Stomach (tissue), 9 donors: ENCODE measurements around the gene NRCAM. TPM values are rescaled to one million over a fixed set of nuclear protein-coding genes. Genes with fewer than 3 reads are reported as not detected.
A peak's percentile ranks its signal among the peaks of the same experiment; 100 is the strongest.
"Not testable (repeated sequence)": the region's sequence is repeated elsewhere in the genome, so short reads cannot be mapped to it uniquely, and the experiment has no call there.

Experiments used
- DNase-seq, 2 donors: peaks; one replicate each; pipeline versions ENCODE4 v3.0.0 to v3.0.0-alpha.2; 2013 to 2019
- H3K27ac ChIP-seq, 5 donors: fragments of 200-600 bp in 4 of 5; sonication (generic) in 4 of 5; one replicate each; pipeline ENCODE4 v1.5.1; 2013 to 2019; ENCODE audit warnings: mild to moderate bottlenecking in 1 of 5, moderate library complexity in 1 of 5
- H3K27me3 ChIP-seq, 3 donors: fragments of 200-600 bp; sonication (generic); one replicate each; pipeline ENCODE4 v1.5.1; 2017 to 2019; ENCODE audit warnings: mixed run types in 1 of 3
- H3K36me3 ChIP-seq, 4 donors: fragments of 200-600 bp; sonication (generic); 1 replicate in 3 of 4; 2 replicates in 1 of 4; pipeline ENCODE4 v1.5.1; 2016 to 2019
- H3K4me1 ChIP-seq, 4 donors: fragments of 200-600 bp; sonication (generic); one replicate each; pipeline ENCODE4 v1.5.1; 2016 to 2019
- H3K4me3 ChIP-seq, 4 donors: fragments of 200-600 bp; sonication (generic) in 3 of 4; one replicate each; pipeline ENCODE4 v1.5.1; 2016 to 2019; ENCODE audit warnings: mild to moderate bottlenecking in 1 of 4
- H3K9me3 ChIP-seq, 4 donors: fragments of 200-600 bp; sonication (generic); one replicate each; pipeline ENCODE4 v1.5.1; 2016 to 2019
- EP300 ChIP-seq: sonication (generic); formaldehyde crosslinking; IDR thresholded peaks from one replicate; pipeline ENCODE4 v1.6.1; 2017; ENCODE audit warnings: antibody characterized with exemption
- POLR2A ChIP-seq, 4 donors: fragments of 450-650 bp; IDR thresholded peaks; one replicate each; pipeline ENCODE4 v1.6.1; 2016; ENCODE audit warnings: antibody characterized with exemption in 4 of 4, control low read depth in 2 of 4, mild to moderate bottlenecking in 1 of 4, moderate library complexity in 1 of 4
- POLR2AphosphoS5 ChIP-seq, 3 donors: sonication (generic); formaldehyde crosslinking; IDR thresholded peaks; one replicate each; pipeline ENCODE4 v1.6.1; 2016; ENCODE audit warnings: antibody characterized with exemption in 3 of 3
- WGBS, 5 donors: extraction: QIAGEN DNeasy Blood & Tissue Kit in 3 of 5; methylation state at CpG; one replicate each; pipeline versions ENCODE4 v1.1.5 to v1.1.7; 2013 to 2018; 5-methylcytosine and 5-hydroxymethylcytosine counted together
- intact Hi-C: fragments of 100-400 bp; cut with DNase I; formaldehyde crosslinking; loops from one replicate; pipeline ENCODE4 v1.15.1; 2023; ENCODE audit warnings: low total_unique reads
- polyA plus RNA-seq, 3 donors: library from polyadenylated mRNA; stranded (reverse); fragments of 200-250 nt; gene quantifications; one replicate each; pipeline ENCODE4 v1.2.3, GENCODE V29; 2013
- total RNA-seq, 5 donors: library from RNA; depleted of rRNA; stranded (reverse); fragments of >200 nt; gene quantifications; one replicate each; pipeline versions ENCODE4 v1.1.0 to v1.2.3, GENCODE V29; 2014 to 2016
- TF ChIP-seq, protein P1 (sequence below), 7 experiments: fragments of 450-650 bp in 4 of 7; fragments of 200-600 bp in 3 of 7; sonication (generic) in 3 of 7; IDR thresholded peaks; one replicate each; pipeline ENCODE4 v1.5.1; 2016 to 2019; ENCODE audit warnings: antibody characterized with exemption in 7 of 7, control low read depth in 2 of 7, mild to moderate bottlenecking in 1 of 7
- donor health status: healthy with polysubstance abuse.
- donor health status: Bipolar disorder and iron deficiency.
- donor health status: healthy.

The NRCAM gene
- total and polyA plus RNA-seq, 8 donors, result 1.2 to 9.4 (median 2.3) TPM

- H3K27me3 ChIP-seq, result no peaks in the 10 kb centered on the region
- no peaks in the 10 kb centered on the region for H3K9me3 ChIP-seq
- no peaks in the 10 kb centered on the region for H3K36me3 ChIP-seq
- no peak for TF ChIP-seq POLR2A (IDR thresholded peaks at IDR 0.05)
- TF ChIP-seq EP300, result no peak
- TF ChIP-seq POLR2AphosphoS5 (IDR thresholded peaks at IDR 0.05), result no peak
- TF ChIP-seq, protein P1, sequence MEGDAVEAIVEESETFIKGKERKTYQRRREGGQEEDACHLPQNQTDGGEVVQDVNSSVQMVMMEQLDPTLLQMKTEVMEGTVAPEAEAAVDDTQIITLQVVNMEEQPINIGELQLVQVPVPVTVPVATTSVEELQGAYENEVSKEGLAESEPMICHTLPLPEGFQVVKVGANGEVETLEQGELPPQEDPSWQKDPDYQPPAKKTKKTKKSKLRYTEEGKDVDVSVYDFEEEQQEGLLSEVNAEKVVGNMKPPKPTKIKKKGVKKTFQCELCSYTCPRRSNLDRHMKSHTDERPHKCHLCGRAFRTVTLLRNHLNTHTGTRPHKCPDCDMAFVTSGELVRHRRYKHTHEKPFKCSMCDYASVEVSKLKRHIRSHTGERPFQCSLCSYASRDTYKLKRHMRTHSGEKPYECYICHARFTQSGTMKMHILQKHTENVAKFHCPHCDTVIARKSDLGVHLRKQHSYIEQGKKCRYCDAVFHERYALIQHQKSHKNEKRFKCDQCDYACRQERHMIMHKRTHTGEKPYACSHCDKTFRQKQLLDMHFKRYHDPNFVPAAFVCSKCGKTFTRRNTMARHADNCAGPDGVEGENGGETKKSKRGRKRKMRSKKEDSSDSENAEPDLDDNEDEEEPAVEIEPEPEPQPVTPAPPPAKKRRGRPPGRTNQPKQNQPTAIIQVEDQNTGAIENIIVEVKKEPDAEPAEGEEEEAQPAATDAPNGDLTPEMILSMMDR (IDR thresholded peaks at IDR 0.05), result no peak
- DNase-seq, result peak in 1 of 2 donors; percentile 40
- H3K4me3 ChIP-seq, result no peak overlapping the region
- no peaks in the 10 kb centered on the region for H3K4me1 ChIP-seq
- no peak overlapping the region for H3K27ac ChIP-seq
- intact Hi-C loops, result no loop called here
These were observed 104.5 kb downstream of the NRCAM start for GRCh38 chr7:108351729-108352131.

DNA sequence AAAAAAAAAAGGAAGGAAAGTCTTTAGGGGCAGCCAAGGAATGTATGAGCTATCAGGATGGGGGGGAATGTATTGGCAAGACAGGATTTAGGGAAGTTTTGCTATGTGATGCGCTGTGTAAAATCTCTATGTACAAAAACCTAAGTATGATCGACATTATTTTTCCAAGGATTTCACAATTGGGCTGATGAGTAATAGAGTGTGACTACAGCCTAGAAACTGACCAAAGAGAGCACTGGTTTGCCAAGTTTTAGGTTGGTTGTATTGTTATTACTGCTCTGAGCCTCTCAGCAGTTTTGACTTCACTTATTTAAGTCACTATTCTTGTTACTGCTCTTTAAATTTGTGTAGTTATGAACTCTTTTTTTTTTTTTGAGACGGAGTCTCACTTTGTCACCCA, 107.3 kb downstream of the NRCAM start:
- intact Hi-C loops, result no loop called here
- TF ChIP-seq EP300 (no peak), POLR2A (IDR thresholded peaks at IDR 0.05) (no peak)
- no peaks in the 10 kb centered on the region for H3K4me1 ChIP-seq
- WGBS, 5 donors, result 80 to 97% (median 86%) methylated on average over 3 of the region's 3 CpGs
- no peaks in the 10 kb centered on the region for H3K36me3 ChIP-seq
- no peaks in the 10 kb centered on the region for H3K27me3 ChIP-seq
- no peak overlapping the region for H3K27ac ChIP-seq
- H3K9me3 ChIP-seq, result no peaks in the 10 kb centered on the region
- no peak overlapping the region for H3K4me3 ChIP-seq
- DNase-seq, result no peak

GRCh38 chr7:108347616-108348015, 108.6 kb downstream of the NRCAM start:
- intact Hi-C loops, result no loop called here
- Histone ChIP-seq H3K9me3 (no peaks in the 10 kb centered on the region), H3K27ac (no peak overlapping the region), H3K4me3 (no peak overlapping the region), H3K4me1 (no peaks in the 10 kb centered on the region), H3K27me3 (no peaks in the 10 kb centered on the region), H3K36me3 (no peaks in the 10 kb centered on the region)
- TF ChIP-seq EP300 (no peak), POLR2AphosphoS5 (IDR thresholded peaks at IDR 0.05) (no peak), POLR2A (IDR thresholded peaks at IDR 0.05) (no peak)
- DNase-seq, result peak in 1 of 2 donors; percentile 63
- WGBS, 5 donors, result 27 to 36% (median 31%) methylated on average over 2 of the region's 2 CpGs

- TF ChIP-seq, protein P1 (IDR thresholded peaks at IDR 0.05), result no peak
- TF ChIP-seq POLR2A (IDR thresholded peaks at IDR 0.05) (no peak), POLR2AphosphoS5 (IDR thresholded peaks at IDR 0.05) (no peak)
- Histone ChIP-seq H3K4me1 (peaks cover 0 to 7% (median 0%) of the 10 kb centered on the region in 4 donors), H3K27me3 (no peaks in the 10 kb centered on the region), H3K9me3 (no peaks in the 10 kb centered on the region), H3K27ac (no peak overlapping the region), H3K4me3 (no peak overlapping the region), H3K36me3 (no peaks in the 10 kb centered on the region)
- DNase-seq, result no peak
- intact Hi-C loops, result no loop called here
- WGBS, 5 donors, result 71 to 83% (median 78%) methylated on average over 9 of the region's 9 CpGs
These were observed 110.4 kb downstream of the NRCAM start for GRCh38 chr7:108345710-108346336.

- Histone ChIP-seq H3K27ac (peak overlapping the region; percentile 41 to 84 (median 60)), H3K4me1 (peaks cover 0 to 17% (median 7%) of the 10 kb centered on the region in 4 donors), H3K4me3 (no peak overlapping the region), H3K36me3 (no peaks in the 10 kb centered on the region), H3K9me3 (no peaks in the 10 kb centered on the region), H3K27me3 (no peaks in the 10 kb centered on the region)
- intact Hi-C loops, result no loop called here
- peak; percentile 58 to 82 for DNase-seq
- TF ChIP-seq POLR2A (IDR thresholded peaks at IDR 0.05) (no peak), POLR2AphosphoS5 (IDR thresholded peaks at IDR 0.05) (peak in 2 of 3 donors; percentile 35 to 65)
- TF ChIP-seq, protein P1 (IDR thresholded peaks at IDR 0.05), result no peak
- WGBS, 5 donors, result 39 to 60% (median 54%) methylated on average over 7 to 9 of the region's 9 CpGs
These were observed 115.3 kb downstream of the NRCAM start for GRCh38 chr7:108340856-108341411.

DNA sequence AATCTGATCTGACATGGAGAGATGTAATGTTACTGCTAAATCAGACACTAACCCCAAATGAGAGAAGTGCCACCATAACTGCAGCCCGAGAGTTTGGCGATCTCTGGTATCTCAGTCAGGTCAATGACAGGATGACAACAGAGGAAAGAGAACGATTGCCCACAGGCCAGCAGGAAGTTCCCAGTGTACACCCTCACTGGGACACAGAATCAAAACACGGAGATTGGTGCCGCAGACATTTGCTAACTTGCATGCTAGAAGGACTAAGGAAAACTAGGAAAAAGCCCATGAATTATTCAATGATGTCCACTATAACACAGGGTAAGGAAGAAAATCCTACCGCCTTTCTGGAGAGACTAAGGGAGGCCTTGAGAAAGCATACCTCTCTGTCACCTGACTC, 115.8 kb downstream of the NRCAM start:
- intact Hi-C loops, H3K27me3 ChIP-seq, H3K36me3 ChIP-seq, DNase-seq, H3K9me3 ChIP-seq, H3K4me3 ChIP-seq: not testable (repeated sequence)
- 32 to 66% (median 51%) methylated on average over 6 of the region's 6 CpGs for WGBS, 5 donors
- peaks cover 0 to 17% (median 7%) of the 10 kb centered on the region in 4 donors for H3K4me1 ChIP-seq
- peak overlapping the region in 1 of 5 donors; percentile 60 for H3K27ac ChIP-seq
